IMR-90 (cell line): ENCODE results near the gene DLGAP4. TPM values are rescaled to one million over a fixed set of nuclear protein-coding genes. Genes with fewer than 3 reads are reported as not detected.
A peak's percentile ranks its signal among the peaks of the same experiment; 100 is the strongest.

ENCODE experiments used
- ATAC-seq: fragments of 200-7000 bp; cut with Tn5 transposase; 2 replicates; pipeline ENCODE4 v1.9.1; 2020; ENCODE audit warnings: low read depth, mild to moderate bottlenecking, moderate library complexity
- BruUV-seq: library from RNA; stranded (reverse); fragments of 400-500 nt; replicated peaks from 2 replicates; lab custom pipeline; 2021; lab: Mats Ljungman, UMichigan
- CTCF ChIA-PET: fragments of 300-600 bp; formaldehyde crosslinking; extraction: SDS; loops from one replicate; lab custom pipeline; 2021; ENCODE audit warnings: antibody characterized with exemption; lab: Yijun Ruan, JAX
- POLR2A ChIA-PET: fragments of 300-600 bp; sonication (Branson Sonifier 250); formaldehyde crosslinking; loops from one replicate; lab custom pipeline; 2022; ENCODE audit warnings: antibody characterized with exemption; ENCODE audit not compliant: unreplicated experiment; lab: Charles Lee
- DNase-seq: peaks from one replicate; pipeline ENCODE4 v3.0.0; 2013
- H2AFZ ChIP-seq: replicated peaks from 2 replicates; pipeline ENCODE3; 2013; ENCODE audit warnings: low read length, mild to moderate bottlenecking; ENCODE audit not compliant: poor library complexity
- H2AK5ac ChIP-seq: 2 replicates; pipeline ENCODE4 v1.6.1; 2013; ENCODE audit warnings: low read depth, low read length, inconsistent platforms
- H2AK9ac ChIP-seq: replicated peaks from 2 replicates; pipeline ENCODE3; 2013; ENCODE audit warnings: mild to moderate bottlenecking, low read depth, low read length, moderate library complexity; ENCODE audit not compliant: poor library complexity
- H2BK120ac ChIP-seq: 2 replicates; pipeline ENCODE4 v1.6.1; 2013; ENCODE audit warnings: low read depth, low read length, inconsistent platforms
- H2BK15ac ChIP-seq: 3 replicates; pipeline ENCODE4 v1.6.1; 2013; ENCODE audit warnings: low read depth, low read length, inconsistent platforms
- H2BK20ac ChIP-seq: 2 replicates; pipeline ENCODE4 v1.6.1; 2013; ENCODE audit warnings: low read depth, mild to moderate bottlenecking, inconsistent platforms, low read length, moderate library complexity
- H2BK5ac ChIP-seq: 2 replicates; pipeline ENCODE4 v1.6.1; 2013; ENCODE audit warnings: mild to moderate bottlenecking, low read depth, low read length, inconsistent platforms; ENCODE audit not compliant: poor library complexity, severe bottlenecking
- H3K14ac ChIP-seq: replicated peaks from 2 replicates; pipeline ENCODE4 v1.6.1; 2013; ENCODE audit warnings: low read depth, low read length, inconsistent platforms
- H3K18ac ChIP-seq: 2 replicates; pipeline ENCODE4 v1.6.1; 2013; ENCODE audit warnings: low read depth, low read length, control low read depth
- H3K23ac ChIP-seq: 2 replicates; pipeline ENCODE4 v1.6.1; 2013; ENCODE audit warnings: low read depth, low read length, inconsistent platforms
- H3K27ac ChIP-seq: 2 replicates; pipeline ENCODE4 v1.5.1; 2013; ENCODE audit warnings: mild to moderate bottlenecking, control low read depth, low read length; ENCODE audit not compliant: insufficient read depth
- H3K27me3 ChIP-seq: 2 replicates; pipeline ENCODE4 v1.6.1; 2013; ENCODE audit warnings: low read length; ENCODE audit not compliant: control insufficient read depth, insufficient read depth
- H3K36me3 ChIP-seq: 2 replicates; pipeline ENCODE4 v1.6.1; 2013; ENCODE audit warnings: low read length, mixed read lengths; ENCODE audit not compliant: control insufficient read depth, insufficient read depth
- H3K4ac ChIP-seq: 2 replicates; pipeline ENCODE4 v1.6.1; 2013; ENCODE audit warnings: low read depth, low read length, inconsistent platforms
- H3K4me1 ChIP-seq: 2 replicates; pipeline ENCODE4 v1.6.1; 2013; ENCODE audit warnings: low read length, mixed read lengths; ENCODE audit not compliant: control insufficient read depth, insufficient read depth
- H3K4me2 ChIP-seq: 2 replicates; pipeline ENCODE4 v1.6.1; 2013; ENCODE audit warnings: low read depth, mild to moderate bottlenecking, control low read depth, low read length, moderate library complexity
- H3K4me3 ChIP-seq: 2 replicates; pipeline ENCODE4 v1.5.1; 2013; ENCODE audit warnings: low read depth, mild to moderate bottlenecking, control low read depth, low read length, moderate library complexity; ENCODE audit not compliant: insufficient read depth
- H3K56ac ChIP-seq: 2 replicates; pipeline ENCODE4 v1.6.1; 2013; ENCODE audit warnings: low read length, inconsistent platforms; ENCODE audit not compliant: insufficient read depth; ENCODE audit errors: extremely low read depth
- H3K79me1 ChIP-seq, 2 experiments: 2 replicates each; pipeline ENCODE4 v1.6.1; 2013; ENCODE audit warnings: low read length in 2 of 2, inconsistent platforms in 1 of 2, low read depth in 1 of 2
- H3K9ac ChIP-seq: 2 replicates; pipeline ENCODE4 v1.6.1; 2013; ENCODE audit warnings: low read depth, low read length, control low read depth
- H3K9me1 ChIP-seq: 2 replicates; pipeline ENCODE4 v1.6.1; 2013; ENCODE audit warnings: low read length, inconsistent platforms; ENCODE audit not compliant: insufficient read depth
- H3K9me3 ChIP-seq: 2 replicates; pipeline ENCODE4 v1.6.1; 2013; ENCODE audit warnings: low read length; ENCODE audit not compliant: control insufficient read depth, insufficient read depth
- H4K20me1 ChIP-seq: 2 replicates; pipeline ENCODE4 v1.6.1; 2013; ENCODE audit warnings: low read length, inconsistent platforms; ENCODE audit not compliant: insufficient read depth
- H4K5ac ChIP-seq: 2 replicates; pipeline ENCODE4 v1.6.1; 2013; ENCODE audit warnings: mild to moderate bottlenecking, low read depth, low read length, control low read depth
- H4K8ac ChIP-seq, 2 experiments: 2 replicates each; pipeline ENCODE4 v1.6.1; 2013; ENCODE audit warnings: low read depth in 2 of 2, low read length in 2 of 2, control low read depth in 1 of 2, inconsistent platforms in 1 of 2
- H4K91ac ChIP-seq: 2 replicates; pipeline ENCODE4 v1.6.1; 2013; ENCODE audit warnings: low read depth, low read length, inconsistent platforms; ENCODE audit not compliant: insufficient read depth
- MAFK ChIP-seq: IDR thresholded peaks from 2 replicates; pipeline ENCODE4 v1.6.1; 2012; ENCODE audit warnings: low read depth, low read length, improper control_type of control experiment
- WGBS, 2 experiments: methylation state at CpG; one replicate each; pipeline versions ENCODE4 v1.1.5 to v1.1.7; 2013; ENCODE audit warnings: missing lambda C conversion rate in 2 of 2; ENCODE audit not compliant: insufficient read length in 1 of 2; ENCODE audit errors: extremely low coverage in 2 of 2; 5-methylcytosine and 5-hydroxymethylcytosine counted together
- dilution Hi-C: fragments of 300-500 bp; cut with HindIII; formaldehyde crosslinking; loops from one replicate; pipeline ENCODE4 v1.14.3; 2018; ENCODE audit warnings: low sequenced_read_pairs; ENCODE audit not compliant: unreplicated experiment
- in situ Hi-C: fragments of 300-500 bp; cut with MboI; formaldehyde crosslinking; loops from 3 replicates; pipeline ENCODE4 v1.14.3; 2019; ENCODE audit warnings: low sequenced_read_pairs, inconsistent platforms, mixed read lengths
- intact Hi-C: fragments of 100-400 bp; cut with micrococcal nuclease; formaldehyde crosslinking; loops from 2 replicates; pipeline ENCODE4 v1.10.0; 2022
- polyA plus RNA-seq, 3 experiments: library from polyadenylated mRNA; depleted of rRNA; stranded (reverse); fragments of >200 nt; gene quantifications; 2 replicates each; pipeline ENCODE4 v1.2.3, GENCODE V29; 2012; ENCODE audit warnings: low replicate concordance in 1 of 3
- total RNA-seq: library from RNA; depleted of rRNA; stranded (reverse); fragments of >200 nt; gene quantifications from 2 replicates; pipeline ENCODE4 v1.2.3, GENCODE V29; 2012
- TF ChIP-seq, protein P1 (sequence below): conservative IDR thresholded peaks from 2 replicates; pipeline ENCODE4 v1.5.1; 2012; ENCODE audit warnings: mild to moderate bottlenecking, low read depth, low read length, improper control_type of control experiment

The DLGAP4 gene
- total and polyA plus RNA-seq, 2 of the 4 experiments (the other 2 are of a cell fraction): 32.3 to 73.2 TPM

DNA sequence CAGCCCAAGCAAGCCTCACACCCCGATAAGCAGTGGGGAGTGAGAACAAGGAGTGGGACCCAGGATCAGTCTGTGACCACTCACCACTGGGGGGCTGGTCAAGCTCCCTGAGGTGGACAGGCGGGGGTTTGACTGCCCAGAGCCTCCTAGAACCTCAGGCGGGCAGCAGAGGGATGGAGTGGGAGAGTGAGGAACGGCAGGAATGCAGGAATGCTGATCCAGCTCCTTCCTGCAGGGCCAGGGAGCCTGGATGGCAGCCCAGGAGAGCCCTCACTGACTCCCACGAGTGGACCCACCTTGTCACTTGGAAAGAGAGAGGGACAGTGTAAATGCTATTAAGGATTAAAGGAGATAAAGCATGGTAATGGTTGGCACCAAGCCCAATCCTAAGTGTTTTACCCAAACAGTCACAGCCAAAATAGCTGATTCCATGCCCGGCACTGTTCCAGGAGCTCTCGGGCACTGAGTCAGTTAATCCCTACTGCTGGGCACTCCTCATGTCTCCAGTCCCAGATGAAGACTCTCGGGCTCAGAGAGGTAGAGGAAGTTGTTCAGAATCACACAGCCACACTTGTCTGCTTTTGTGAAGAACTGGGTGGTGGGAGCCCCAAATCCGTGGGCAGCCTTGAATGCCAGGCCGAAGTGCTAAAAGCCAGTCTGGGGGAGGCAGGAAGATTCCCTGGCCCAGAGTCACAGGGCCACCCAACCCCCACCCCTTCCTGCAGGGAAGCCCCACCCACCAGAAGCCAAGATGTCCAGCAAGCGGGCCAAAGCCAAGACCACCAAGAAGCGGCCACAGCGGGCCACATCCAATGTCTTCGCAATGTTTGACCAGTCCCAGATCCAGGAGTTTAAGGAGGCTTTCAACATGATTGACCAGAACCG is 238.2 kb downstream of the DLGAP4 start:
- Histone ChIP-seq H3K79me1 (peaks cover 23 to 84% of the 10 kb centered on the region in 2 experiments; a peak in 3 of 4 replicates), H2BK20ac (no peak overlapping the region), H2AK5ac (peak overlapping the region; percentile 69), H4K5ac (no peak overlapping the region), H2AK9ac (peak overlapping the region; percentile 100), H3K4ac (peak overlapping the region; percentile 77), H3K23ac (peak overlapping the region; percentile 87; the same call in 1 of the 2 replicates), H2BK15ac (no peak overlapping the region), H3K9ac (peak overlapping the region; percentile 99), H3K14ac (peak overlapping the region; percentile 85; the same call in 1 of the 2 replicates), H3K9me3 (no peaks in the 10 kb centered on the region), H2BK5ac (peak overlapping the region; percentile 71), H3K4me1 (peaks cover 27% of the 10 kb centered on the region), H4K8ac (peak overlapping the region in 1 of 2 experiments; percentile 48; a peak in 1 of 4 replicates), H3K27ac (peak overlapping the region; percentile 99), H3K4me2 (peak overlapping the region; percentile 79), H4K20me1 (peaks cover 80% of the 10 kb centered on the region), H4K91ac (no peak overlapping the region), H2BK120ac (no peak overlapping the region), H3K56ac (no peak overlapping the region), H3K27me3 (no peaks in the 10 kb centered on the region), H3K36me3 (peaks cover 46% of the 10 kb centered on the region), H3K4me3 (peak overlapping the region; percentile 89; the same call in 1 of the 2 replicates), H3K9me1 (peaks cover 26% of the 10 kb centered on the region), H3K18ac (no peak overlapping the region; the same call in 1 of the 2 replicates), H2AFZ (peak overlapping the region; percentile 17)
- dilution Hi-C loops (no loop called here), in situ Hi-C loops (no loop called here), intact Hi-C loops (loop anchor here (5.0 kb wide), 1 partner anchor 332 kb away; no protein-coding TSS in a partner anchor)
- BruUV-seq: no TSS peak
- 68% methylated on average over 8 of the region's 15 CpGs; no CpG with 5 or more reads in 1 of the 2 experiments for WGBS, 2 experiments
- peak; percentile 6 for ATAC-seq
- POLR2A ChIA-PET: no interaction called here
- CTCF ChIA-PET: no interaction called here
- DNase-seq: peak; percentile 68
- TF ChIP-seq, protein P1, sequence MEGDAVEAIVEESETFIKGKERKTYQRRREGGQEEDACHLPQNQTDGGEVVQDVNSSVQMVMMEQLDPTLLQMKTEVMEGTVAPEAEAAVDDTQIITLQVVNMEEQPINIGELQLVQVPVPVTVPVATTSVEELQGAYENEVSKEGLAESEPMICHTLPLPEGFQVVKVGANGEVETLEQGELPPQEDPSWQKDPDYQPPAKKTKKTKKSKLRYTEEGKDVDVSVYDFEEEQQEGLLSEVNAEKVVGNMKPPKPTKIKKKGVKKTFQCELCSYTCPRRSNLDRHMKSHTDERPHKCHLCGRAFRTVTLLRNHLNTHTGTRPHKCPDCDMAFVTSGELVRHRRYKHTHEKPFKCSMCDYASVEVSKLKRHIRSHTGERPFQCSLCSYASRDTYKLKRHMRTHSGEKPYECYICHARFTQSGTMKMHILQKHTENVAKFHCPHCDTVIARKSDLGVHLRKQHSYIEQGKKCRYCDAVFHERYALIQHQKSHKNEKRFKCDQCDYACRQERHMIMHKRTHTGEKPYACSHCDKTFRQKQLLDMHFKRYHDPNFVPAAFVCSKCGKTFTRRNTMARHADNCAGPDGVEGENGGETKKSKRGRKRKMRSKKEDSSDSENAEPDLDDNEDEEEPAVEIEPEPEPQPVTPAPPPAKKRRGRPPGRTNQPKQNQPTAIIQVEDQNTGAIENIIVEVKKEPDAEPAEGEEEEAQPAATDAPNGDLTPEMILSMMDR: no peak
- peak; percentile 55; the same call in 1 of the 2 replicates for TF ChIP-seq MAFK
